ENCODE measurements around the gene MLLT6. TPM values are rescaled to one million over a fixed set of nuclear protein-coding genes. Genes with fewer than 3 reads are reported as not detected.

MLLT6 gene
- total and polyA plus RNA-seq, 2 of the 13 experiments (the other 11 are each of a cell fraction or from before 2014, with no cell fraction given), result 50.7 to 69.5 TPM

DNA sequence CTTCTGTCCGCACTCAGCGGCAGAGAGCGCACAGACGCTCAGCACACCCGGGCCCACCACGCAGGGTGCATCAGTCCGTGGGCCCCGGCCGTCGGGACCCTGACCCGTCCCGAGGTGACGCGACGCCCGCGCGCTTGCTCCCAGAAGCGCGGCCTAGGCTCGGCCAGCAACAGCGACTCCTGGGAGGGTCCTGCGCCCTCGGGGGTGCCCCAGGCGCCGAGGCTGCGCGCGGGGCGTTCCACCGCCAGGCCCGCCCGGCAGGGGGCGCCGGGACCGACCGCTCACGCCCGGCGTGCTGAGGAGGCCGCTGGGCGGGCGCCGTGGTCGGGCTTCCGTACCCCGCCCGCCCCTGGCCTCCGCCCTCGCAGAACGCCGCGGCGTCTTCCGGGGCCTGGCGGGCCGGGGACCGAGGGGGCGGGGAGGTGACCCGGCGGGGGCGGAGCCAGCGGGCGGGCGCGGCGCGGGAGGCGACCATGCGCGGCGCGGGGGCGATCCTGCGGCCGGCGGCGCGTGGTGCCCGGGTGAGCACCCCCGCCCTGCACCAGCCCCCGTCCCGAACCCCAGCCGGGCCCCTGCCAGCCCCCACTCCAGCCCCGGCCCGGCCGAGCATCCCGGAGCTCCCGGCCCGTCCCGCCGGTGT is 24.9 kb downstream of the MLLT6 start, which contains the start of gene CISD3 (continued):
- TF ChIP-seq ZNF180 (CRISPR knock-in tag; IDR thresholded peaks at IDR 0.05; ENCODE audit: borderline replicate concordance, low read depth) (no peak), ZFX (CRISPR knock-in tag; IDR thresholded peaks at IDR 0.05; ENCODE audit: low read depth) (peak; percentile 73), ZKSCAN1 (IDR thresholded peaks at IDR 0.05; ENCODE audit: low read length) (no peak), KDM4B (CRISPR knock-in tag; IDR thresholded peaks at IDR 0.05) (no peak), NFE2L1 (CRISPR knock-in tag; IDR thresholded peaks at IDR 0.05; ENCODE audit: borderline replicate concordance) (no peak), ZNF17 (CRISPR knock-in tag; IDR thresholded peaks at IDR 0.05) (no peak), MAFG (CRISPR knock-in tag; IDR thresholded peaks at IDR 0.05) (no peak), MEF2D (CRISPR knock-in tag; IDR thresholded peaks at IDR 0.05) (no peak), WIZ (CRISPR knock-in tag; IDR thresholded peaks at IDR 0.05) (no peak; the same call in 1 of the 2 replicates), ZNF7 (CRISPR knock-in tag; IDR thresholded peaks at IDR 0.05) (no peak), ZSCAN22 (CRISPR knock-in tag; IDR thresholded peaks at IDR 0.05) (no peak), NFRKB (IDR thresholded peaks at IDR 0.05) (no peak), ZNF543 (CRISPR knock-in tag; IDR thresholded peaks at IDR 0.05) (no peak), SRSF4 (IDR thresholded peaks at IDR 0.05; ENCODE audit: low read depth, low read length, poor library complexity, severe bottlenecking) (peak; percentile 40), ZNF337 (CRISPR knock-in tag; IDR thresholded peaks at IDR 0.05; ENCODE audit: borderline replicate concordance, low read depth) (no peak), ZBTB1 (CRISPR knock-in tag; IDR thresholded peaks at IDR 0.05; ENCODE audit: borderline replicate concordance) (no peak), FOXP1 (IDR thresholded peaks at IDR 0.05) (no peak), FOXP1 (CRISPR knock-in tag; IDR thresholded peaks at IDR 0.05) (no peak), ZFP41 (CRISPR knock-in tag; IDR thresholded peaks at IDR 0.05; ENCODE audit: borderline replicate concordance) (no peak), ADNP (CRISPR knock-in tag; IDR thresholded peaks at IDR 0.05) (no peak), SNAPC5 (CRISPR knock-in tag; IDR thresholded peaks at IDR 0.05; ENCODE audit: borderline replicate concordance) (no peak)
- TF ChIP-seq, protein P1, sequence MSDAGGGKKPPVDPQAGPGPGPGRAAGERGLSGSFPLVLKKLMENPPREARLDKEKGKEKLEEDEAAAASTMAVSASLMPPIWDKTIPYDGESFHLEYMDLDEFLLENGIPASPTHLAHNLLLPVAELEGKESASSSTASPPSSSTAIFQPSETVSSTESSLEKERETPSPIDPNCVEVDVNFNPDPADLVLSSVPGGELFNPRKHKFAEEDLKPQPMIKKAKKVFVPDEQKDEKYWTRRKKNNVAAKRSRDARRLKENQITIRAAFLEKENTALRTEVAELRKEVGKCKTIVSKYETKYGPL (CRISPR knock-in tag; IDR thresholded peaks at IDR 0.05), result no peak
- TF ChIP-seq, protein P2, sequence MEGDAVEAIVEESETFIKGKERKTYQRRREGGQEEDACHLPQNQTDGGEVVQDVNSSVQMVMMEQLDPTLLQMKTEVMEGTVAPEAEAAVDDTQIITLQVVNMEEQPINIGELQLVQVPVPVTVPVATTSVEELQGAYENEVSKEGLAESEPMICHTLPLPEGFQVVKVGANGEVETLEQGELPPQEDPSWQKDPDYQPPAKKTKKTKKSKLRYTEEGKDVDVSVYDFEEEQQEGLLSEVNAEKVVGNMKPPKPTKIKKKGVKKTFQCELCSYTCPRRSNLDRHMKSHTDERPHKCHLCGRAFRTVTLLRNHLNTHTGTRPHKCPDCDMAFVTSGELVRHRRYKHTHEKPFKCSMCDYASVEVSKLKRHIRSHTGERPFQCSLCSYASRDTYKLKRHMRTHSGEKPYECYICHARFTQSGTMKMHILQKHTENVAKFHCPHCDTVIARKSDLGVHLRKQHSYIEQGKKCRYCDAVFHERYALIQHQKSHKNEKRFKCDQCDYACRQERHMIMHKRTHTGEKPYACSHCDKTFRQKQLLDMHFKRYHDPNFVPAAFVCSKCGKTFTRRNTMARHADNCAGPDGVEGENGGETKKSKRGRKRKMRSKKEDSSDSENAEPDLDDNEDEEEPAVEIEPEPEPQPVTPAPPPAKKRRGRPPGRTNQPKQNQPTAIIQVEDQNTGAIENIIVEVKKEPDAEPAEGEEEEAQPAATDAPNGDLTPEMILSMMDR (CRISPR knock-in tag; IDR thresholded peaks at IDR 0.05), result peak; percentile 79
- TF ChIP-seq, protein P3, sequence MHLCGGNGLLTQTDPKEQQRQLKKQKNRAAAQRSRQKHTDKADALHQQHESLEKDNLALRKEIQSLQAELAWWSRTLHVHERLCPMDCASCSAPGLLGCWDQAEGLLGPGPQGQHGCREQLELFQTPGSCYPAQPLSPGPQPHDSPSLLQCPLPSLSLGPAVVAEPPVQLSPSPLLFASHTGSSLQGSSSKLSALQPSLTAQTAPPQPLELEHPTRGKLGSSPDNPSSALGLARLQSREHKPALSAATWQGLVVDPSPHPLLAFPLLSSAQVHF (CRISPR knock-in tag; IDR thresholded peaks at IDR 0.05), result no peak
- TF ChIP-seq, protein P4, sequence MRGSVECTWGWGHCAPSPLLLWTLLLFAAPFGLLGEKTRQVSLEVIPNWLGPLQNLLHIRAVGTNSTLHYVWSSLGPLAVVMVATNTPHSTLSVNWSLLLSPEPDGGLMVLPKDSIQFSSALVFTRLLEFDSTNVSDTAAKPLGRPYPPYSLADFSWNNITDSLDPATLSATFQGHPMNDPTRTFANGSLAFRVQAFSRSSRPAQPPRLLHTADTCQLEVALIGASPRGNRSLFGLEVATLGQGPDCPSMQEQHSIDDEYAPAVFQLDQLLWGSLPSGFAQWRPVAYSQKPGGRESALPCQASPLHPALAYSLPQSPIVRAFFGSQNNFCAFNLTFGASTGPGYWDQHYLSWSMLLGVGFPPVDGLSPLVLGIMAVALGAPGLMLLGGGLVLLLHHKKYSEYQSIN (CRISPR knock-in tag; IDR thresholded peaks at IDR 0.05; ENCODE audit: borderline replicate concordance), result no peak
- TF ChIP-seq, protein P5, sequence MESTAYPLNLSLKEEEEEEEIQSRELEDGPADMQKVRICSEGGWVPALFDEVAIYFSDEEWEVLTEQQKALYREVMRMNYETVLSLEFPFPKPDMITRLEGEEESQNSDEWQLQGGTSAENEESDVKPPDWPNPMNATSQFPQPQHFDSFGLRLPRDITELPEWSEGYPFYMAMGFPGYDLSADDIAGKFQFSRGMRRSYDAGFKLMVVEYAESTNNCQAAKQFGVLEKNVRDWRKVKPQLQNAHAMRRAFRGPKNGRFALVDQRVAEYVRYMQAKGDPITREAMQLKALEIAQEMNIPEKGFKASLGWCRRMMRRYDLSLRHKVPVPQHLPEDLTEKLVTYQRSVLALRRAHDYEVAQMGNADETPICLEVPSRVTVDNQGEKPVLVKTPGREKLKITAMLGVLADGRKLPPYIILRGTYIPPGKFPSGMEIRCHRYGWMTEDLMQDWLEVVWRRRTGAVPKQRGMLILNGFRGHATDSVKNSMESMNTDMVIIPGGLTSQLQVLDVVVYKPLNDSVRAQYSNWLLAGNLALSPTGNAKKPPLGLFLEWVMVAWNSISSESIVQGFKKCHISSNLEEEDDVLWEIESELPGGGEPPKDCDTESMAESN (CRISPR knock-in tag; conservative IDR thresholded peaks at IDR 0.05), result peak; percentile 58

Data from HepG2 (cell line).